ENCODE measurements around the gene E2F1.
"Not testable (repeated sequence)": the region's sequence is repeated elsewhere in the genome, so short reads cannot be mapped to it uniquely, and the experiment has no call there.

Gene E2F1

DNA sequence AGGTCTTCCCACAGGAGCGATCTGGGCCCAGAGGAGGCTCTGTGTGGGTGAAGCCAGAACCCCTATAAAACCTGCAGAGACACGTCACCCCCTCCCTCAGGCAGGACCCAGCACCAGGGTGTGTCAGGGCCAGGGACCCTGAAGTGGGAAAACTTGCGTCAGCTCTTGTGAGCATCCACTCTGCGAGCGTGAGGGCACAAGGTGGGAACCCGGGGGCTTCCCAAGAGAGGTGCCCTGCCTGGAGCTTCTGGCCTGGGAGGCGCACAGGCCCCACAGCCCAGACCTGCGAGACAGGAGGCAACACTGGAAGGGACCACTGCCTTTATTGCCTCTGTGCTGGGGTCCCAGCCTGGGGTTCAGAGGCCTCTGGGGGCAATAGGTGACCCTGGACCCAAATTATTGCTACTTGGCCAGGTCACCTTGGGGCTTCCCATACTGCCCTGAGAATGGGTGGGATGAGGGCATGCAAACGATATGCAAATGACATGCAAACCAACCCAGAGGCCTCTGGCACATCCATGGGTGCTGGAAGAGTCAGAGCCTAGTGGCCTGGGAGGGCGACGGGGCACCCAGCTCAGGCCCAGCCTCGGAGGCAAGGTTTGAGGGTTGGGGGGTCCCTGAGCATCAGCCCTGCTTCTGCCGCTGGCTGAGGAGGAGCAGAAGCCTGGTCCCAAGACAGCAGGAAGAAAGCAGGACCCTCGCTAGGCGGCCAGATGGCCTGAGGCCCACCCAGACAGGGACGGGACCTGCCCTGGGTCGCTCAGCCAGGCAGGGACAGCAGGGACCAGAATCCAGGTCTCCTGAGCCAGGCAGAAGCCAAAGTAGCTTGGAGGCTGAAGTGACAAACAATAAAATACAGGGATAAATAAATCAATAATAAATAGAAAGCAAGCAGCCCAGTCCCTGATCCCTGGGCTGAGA, 29.1 kb downstream of the E2F1 start:
- no peak for DNase-seq

DNA sequence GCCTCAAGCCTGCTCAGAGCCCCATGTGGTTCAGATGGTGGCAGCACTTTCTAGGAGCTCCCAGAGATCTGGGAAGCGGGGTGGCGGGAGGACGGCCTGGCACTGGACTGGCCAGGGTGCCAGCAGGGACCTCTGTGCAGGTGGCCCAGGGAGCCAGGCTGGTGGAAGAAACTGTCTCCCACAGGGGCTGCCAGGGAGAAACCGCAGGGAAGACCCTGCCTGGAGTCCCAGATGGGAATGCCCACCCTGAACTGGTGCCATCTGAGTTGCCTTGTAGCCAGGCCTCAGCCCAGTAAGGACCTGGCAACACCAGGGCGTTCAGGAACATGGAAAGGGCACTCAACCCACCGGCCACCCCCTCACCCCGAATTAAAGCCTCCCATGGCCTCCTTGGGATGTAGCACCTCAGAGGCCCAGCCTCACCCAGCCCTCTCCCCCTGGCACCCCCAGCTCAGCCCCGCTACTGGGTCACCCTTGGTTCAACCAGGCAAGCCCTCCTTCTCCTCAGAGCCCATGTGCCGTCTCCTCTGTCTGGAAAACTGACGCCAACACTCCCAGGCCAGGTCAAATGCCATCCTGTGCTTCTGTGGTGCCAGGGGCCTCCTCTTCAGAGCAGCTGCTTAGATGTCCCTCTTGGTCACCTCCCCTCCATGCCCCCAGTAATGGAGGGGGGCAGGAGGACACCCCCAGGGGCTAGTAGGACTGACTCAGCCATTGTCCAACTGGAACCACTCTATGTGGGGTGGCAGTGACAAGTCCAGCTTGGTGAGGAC, 30.0 kb downstream of the E2F1 start:
- no peak for DNase-seq

DNA sequence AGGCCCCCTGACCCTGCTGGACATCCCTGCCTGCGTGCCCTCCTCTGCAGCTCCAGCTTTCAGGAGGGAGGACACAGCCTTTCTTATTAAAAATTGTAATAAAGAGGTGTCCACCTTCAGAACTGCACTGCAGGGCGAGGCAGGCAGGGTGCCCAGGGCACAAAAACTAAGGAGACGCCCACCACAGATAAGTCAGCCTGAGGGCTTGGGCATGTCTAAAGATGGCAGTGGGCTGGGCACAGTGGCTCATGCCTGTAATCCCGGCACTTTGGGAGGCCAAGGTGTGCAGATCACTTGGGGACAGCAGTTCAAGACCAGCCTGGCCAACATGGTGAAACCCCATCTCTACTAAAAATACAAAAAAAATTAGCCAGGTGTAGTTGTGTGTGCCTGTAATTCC, 31.0 kb downstream of the E2F1 start:
- no peak for DNase-seq

DNA sequence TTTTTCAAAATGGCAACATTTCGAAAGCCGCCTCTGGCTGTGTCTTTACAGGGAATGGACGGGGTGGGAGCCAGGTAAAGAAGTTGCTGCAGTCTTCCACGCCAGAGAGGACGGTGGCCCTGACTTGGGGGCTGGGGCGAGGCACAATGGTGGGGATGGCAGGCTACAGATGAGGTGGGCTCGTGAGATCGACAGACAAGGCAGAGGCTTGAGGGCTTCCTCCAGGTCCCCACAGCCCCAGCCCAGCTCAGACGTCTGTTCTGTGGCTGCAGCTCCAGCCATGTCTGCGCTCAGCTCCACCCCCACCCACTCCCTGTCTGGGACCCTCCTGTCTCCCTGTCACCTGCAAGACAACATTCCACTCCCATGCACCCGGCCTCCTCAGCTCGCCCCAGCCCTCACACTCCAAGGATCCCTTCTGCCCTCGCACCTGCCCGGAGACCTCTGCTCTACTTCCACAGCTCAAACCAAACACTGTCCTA, 31.5 kb downstream of the E2F1 start:
- no peak for DNase-seq

DNA sequence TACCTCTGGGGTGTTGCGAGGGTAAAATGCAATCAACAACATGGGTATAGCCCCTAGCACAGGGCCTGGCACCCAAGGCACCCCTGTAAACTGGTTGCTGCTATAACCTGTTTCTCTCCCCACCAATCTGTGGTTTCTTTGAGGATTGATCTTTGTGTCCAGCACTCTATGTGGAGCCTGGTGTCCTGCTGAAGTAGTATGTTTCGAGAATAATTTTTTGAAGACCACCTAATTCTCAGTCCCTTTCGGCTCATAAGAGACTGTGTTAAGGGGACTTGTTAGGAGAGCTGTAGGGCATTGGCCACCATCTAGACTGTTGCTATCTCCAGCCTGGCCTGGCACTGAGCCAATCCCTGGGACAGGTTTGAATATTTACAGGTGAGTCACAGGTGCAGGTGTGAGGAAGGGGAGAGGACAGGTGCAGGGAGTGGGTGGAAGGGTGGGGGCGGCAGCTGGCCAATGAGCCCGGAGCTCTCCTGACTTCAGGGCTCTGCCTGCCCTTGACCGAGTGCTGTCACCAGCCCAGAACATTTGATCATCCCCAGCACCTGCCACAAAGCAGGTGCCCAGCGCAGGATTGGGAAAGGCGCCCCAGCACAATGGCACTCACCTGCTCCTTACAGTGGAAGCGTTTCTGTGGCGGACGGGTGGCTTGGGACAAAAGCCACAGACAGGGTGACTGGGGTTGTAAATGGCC, 32.1 kb downstream of the E2F1 start:
- DNase-seq = no peak

DNA sequence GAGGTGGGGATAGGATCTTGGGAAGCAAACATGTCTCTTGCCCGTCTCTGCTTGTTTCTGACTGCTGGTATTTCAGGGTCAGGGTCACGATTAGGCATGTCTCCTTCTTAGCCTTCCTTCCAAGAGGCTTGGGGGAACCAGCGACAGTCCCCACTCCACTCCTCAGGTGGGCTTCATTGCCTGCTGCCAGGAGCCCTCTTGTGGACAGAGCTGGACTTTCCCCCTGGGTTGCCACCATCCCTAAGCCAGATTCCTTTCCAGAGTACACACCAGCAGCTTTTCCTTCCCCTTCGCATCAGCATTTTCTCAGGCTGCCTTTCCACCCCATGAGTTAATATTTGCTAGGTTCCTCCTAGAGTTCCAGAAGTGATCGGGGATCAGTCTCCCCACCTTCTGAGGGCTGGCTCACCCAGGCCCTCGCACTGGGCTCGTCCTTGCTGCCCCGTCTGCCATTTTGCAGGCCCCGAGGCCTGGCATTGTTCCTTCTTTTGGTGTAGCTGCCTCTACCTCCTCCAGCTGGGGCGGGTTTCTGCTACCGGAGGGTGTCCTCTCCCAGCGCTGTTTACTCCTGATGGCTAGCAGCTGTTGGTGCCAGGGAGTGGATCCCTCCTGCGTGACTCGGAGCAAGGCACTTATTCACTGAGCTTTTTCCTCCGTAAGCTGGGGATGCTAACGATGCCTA, 32.8 kb downstream of the E2F1 start:
- no peak for DNase-seq

DNA sequence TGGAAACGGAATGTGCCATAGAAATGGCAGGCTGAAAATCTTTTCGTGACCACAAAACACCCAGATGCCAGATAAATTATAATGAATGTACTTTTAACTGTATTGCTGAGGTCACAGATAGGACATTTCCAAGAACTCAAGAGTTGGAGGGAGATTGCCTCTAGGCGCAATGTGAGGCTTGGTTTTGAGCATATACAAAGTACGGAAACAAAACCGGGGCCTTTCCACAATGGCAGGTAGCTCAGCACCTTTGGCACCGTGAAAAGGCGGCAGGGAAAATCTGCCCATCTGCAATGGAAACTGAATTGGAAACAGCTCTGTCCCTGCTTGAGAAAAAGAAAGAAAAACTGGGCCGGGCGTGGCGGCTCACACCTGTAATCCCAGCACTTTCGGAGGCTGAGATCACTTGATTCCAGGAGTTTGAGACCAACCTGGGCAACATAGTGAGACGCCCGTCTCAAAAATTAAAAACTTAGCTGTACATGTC, 34.6 kb downstream of the E2F1 start:
- DNase-seq = no peak

DNA sequence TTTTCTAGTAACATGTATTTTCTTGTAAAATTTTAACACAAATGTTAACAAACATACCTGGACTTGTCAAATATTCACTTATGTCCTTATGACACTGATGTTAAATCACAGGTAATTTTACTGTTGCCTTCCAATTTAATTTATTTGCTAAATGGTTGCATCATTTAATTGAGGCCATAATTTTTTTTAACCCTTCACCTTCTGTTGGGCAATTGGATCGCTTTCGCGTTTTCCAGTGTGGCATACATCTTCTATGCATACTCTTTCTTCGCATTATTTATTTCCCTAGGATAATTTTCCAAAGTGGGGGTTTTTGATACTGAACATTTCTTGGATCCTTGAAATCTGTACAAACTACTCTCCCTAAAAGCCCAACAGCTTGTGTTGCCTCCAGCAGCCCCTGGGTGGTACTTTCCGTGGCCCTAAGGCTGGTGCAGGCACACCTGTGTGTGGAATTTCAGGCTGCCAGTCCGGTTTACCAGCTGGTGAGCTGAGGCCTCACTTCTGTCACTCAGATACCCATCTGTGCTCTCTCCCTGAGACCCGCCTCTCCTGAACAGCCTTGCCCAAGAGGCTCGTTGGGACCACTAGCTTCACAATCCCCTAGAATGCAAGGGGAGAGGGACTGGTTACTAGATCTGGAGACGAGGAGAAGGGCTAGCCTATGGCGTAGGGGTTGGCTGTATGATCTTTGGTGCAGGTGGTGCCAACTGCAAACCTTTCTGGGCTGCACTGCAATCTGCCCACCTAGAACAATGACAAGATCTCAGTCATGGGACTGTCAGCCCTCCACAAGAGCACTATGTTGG, 35.2 kb downstream of the E2F1 start:
- no peak for DNase-seq

DNA sequence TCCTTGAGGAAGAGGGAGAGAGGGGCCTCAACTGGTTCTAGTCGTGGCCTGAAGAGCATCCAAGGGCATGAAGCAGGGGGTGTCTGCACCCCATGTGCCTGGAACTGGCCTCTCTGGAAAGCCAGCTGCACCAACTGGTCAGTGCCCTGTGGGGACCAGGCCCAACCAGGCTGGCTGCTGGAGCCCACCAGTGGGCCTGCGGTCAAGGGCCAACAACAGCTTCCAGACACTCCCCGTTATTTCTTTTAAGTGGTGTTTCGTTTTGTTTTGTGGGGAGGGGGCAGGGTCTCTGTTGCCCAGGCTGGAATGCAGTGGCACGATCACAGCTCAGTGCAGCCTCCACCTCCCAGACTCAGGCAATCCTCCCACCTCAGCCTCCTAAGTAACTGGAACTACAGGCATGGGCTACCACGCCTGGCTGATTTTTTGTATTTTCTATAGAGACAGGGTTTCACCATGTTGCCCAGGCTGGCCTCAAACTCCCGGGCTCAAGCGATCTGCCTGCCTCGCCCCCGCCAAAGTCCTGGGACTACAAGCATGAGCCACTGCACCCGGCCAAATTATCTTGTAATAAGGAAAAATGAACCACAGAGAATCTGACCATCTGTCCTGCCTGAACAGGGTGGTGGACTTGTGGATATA, 36.0 kb downstream of the E2F1 start:
- no peak for DNase-seq

DNA sequence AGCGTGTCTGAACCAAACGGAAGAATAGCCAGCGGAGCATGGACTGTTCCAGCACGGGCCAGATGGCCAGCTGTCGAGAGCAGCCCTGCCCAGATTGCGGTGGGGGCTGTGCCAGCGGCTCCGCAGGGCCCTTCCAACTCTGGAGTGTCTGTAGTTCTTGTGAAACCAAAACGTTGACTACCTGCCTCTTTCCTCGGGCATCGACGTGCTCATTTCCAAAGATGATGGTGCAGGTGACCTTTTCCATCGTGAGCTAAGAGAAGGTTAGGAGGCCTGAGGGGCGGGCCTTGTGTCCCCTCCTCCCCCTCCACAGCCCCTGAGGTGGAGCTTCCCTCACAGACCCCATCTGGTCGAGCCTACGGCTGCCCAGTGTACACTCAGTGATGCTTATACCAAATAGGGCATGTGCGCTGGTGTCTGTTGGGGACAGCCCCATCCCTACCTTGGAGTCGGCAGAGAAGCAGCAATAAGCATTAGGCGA, 36.9 kb downstream of the E2F1 start:
- no peak for DNase-seq

DNA sequence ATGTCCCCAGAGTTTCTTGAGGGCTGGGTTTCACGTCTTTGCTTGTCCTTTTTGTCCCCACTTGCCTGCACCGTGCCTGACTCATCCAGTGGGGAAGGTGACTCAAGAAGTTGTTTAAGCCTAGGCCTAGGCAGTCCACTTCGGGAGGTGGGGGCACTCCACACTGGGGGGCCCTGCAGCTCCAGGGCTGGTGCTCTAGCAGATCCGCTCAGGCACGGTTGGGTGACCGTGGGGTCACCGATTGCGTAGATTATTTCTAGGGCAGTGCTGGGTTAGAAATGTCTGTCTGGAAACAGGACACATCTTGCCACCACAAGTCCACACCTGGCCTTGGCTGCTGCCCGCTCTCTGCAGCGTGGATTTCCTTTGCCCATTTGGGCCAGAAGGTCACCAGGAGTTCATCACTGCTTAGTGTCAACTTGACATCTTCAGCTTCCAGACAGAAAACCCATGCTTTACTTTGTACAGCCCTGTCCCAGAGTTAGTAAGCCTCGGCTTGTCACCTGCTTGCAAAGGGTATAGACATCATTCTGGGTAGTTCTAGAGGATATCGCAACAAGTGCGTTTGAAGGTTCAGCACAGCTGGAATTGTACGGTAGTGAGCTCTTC, 37.7 kb downstream of the E2F1 start:
- DNase-seq = no peak

DNA sequence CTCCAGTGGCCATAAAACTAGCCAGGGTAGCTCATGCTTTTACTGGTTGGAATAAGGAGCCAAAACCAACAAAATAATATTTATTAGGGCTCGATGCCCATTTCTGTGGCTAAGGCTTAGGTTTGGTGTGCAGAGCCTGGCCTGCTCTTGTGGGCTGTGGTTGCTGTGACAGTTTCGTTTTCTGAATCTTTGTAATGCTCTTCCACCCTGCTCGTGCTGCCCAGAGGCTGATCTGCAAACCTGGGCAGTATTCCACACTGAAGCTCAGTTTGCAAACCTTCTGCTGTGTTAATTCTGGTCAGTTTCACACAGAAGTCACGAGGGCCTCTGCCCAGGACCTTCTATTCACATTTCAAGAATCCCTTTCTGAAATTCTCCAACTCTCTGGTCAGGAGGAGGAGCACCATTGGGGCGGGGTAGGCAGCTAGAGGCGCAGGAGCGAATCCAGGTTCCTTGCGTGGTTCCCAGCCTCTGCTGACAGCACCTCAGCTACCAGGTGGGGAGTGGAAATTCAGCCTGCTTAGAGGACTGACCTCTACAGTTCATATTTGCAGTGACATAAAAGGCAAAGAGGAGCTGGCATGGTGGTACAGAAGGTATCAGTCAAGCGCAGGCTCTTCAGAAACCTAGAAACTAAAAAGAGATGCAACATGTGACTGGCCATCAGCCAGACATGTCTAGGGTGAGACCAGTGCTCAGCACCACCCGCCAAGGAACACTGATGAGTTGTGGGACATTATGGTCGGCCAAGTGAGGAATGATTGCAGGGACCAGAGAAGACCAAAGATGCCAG, 38.4 kb downstream of the E2F1 start:
- no peak for DNase-seq

DNA sequence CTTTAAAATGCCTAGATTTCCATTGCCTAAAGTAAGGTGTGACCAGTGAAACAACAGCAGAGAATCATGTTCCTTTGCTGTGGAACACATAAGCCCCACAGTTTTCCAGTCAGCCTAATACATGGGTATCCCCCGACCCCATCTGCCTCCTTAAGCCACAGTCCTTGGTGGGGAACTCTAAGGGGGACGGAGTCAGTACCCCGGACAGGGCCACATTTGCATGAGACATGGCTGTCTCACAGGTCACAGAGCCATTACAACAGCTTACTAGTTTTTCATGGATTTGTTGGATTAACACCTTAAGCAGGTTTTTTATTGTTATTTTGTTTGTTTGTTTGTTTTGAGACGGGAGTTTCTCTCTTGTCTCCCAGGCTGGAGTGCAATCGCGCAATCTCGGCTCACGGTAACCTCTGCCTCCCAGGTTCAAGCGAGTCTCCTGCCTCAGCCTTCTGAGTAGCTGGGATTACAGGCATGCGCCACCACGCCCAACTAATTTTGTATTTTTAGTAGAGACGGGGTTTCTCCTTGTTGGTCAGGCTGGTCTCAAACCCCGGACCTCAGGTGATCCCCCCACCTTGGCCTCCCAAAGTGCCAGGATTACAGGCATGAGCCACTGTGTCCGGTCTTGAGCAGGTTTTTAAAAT, 39.1 kb downstream of the E2F1 start:
- DNase-seq = not testable (repeated sequence)

DNA sequence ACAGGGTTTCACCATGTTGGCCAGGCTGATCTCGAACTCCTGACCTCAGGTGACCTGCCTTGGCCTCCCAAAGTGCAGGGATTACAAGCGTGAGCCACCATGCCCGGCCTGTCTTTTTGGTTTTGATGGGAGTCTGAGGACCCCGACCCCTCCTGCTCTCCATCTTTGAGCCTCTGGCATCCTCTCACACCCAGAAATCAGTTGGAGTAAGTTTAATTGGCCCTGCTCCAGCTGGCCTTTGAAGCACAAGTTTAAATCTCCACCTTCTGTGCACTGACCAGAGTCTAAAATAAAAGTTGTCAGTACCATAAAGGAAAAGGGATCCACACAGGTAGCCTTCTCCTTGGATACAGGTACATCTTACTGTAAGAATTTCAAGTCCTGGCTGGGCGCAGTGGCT, 40.0 kb downstream of the E2F1 start:
- DNase-seq = no peak

DNA sequence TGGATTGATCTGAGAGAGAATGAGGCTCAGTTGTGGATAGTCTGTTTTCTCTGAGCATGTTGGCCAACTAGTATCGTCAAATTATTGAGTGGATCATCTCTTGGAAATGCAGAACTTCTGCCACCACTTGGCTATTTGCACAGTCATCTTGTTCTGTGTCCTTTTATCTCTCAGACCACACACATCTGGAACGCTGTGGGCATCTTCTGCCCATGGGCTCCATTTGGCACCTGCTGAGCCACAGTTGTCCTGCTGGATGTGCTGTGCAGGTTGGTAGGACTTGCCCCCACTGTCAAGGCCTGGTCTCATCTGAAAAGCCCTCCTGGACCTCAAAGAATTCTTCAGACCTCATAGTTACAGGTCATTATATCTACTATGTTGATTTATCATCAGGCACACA, 40.8 kb downstream of the E2F1 start:
- no peak for DNase-seq

DNA sequence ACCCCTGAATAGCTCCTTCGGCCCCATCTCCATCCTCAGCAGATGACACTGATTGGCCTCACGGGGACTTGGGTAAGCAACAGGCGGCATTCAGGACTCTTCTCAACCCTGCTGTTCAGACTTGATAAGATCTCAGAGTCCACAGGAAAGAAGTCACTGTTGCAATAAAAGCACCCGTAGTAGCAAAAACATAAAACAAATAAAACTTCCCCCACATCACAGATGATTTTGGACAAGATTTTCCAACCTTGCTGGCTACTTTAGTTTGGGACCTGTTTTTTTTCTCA, 41.2 kb downstream of the E2F1 start:
- DNase-seq = no peak

DNA sequence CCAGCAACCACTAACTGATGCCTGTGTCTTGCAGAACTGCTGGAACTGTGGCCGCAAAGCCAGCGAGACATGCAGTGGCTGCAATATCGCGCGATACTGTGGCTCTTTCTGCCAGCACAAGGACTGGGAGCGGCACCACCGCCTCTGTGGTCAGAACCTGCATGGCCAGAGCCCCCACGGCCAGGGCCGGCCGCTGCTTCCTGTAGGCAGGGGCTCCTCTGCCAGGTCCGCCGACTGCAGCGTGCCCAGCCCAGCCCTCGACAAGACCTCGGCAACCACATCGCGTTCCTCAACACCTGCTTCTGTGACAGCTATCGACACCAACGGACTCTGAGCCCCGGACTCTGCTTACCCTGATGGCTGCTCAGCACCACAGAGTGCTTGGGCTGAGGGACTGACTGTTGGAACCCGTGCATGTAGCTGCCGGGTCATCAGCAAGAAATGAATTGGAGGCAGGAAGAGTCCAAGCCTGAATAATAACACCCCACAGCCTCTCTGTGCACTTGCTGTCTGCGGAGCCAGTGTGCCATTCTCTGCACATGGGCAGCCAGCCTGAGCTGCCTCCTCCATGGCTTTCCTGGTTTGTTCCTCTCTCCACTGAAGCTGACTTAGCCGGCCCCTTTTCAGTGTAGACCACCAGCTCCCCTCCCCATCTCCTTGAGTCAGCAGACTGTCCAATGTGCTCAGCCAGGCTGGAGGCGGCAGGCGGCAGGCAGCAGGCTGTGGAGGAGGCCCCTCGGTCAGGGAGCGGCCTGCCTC, 41.7 kb downstream of the E2F1 start:
- no peak for DNase-seq

DNA sequence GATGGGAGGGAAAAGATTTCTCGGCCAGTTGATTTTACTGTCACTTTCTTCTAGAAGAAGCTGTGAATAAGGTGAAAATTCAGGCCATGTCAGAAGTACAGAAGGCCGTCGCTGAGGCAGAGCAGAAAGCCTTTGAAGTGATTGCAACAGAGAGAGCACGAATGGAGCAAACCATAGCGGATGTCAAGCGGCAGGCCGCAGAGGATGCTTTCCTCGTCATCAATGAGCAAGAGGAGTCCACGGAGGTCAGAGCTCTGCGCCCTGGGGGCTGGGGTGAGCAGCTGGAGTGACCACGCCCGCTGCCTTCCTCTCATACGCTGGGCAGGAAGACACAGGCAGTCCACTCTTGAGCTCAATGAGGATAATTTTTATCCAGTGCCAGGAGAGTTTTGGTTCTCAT, 45.9 kb downstream of the E2F1 start:
- DNase-seq = no peak

DNA sequence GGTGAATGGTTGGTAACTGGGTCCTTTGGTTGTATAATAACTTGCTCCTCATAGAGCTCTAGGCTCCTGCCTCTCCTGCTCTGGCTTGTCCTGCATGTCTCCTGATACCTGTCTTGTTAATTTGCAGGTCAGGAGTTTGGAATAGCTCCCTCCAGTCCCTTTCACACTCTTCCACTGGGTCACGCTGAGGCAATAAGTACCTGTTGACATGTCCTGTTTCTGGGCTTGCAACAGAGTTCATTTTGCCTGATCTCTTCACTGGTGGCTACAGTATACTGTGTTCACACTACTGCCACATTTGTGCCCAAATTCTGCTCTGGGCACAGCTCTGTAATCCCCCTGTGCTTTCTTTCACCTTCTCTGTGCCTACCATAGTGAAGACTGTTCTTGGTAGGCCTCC, 49.4 kb downstream of the E2F1 start:
- no peak for DNase-seq
